Hepatocyte (in vitro differentiated cells): Measurements from ENCODE around the gene HMGCS1. TPM values are rescaled to one million over a fixed set of nuclear protein-coding genes. Genes with fewer than 3 reads are reported as not detected.

Experiments used
- DNase-seq: peaks from one replicate; pipeline ENCODE4 v3.0.0-alpha.2; 2016; ENCODE audit warnings: low spot score
- H2AFZ ChIP-seq: fragments of 200-600 bp; sonication (generic); 2 replicates; pipeline ENCODE4 v1.6.0; 2016; ENCODE audit warnings: antibody characterized with exemption, mild to moderate bottlenecking
- H3K27ac ChIP-seq: fragments of 200-600 bp; sonication (generic); 2 replicates; pipeline ENCODE4 v1.5.1; 2016; ENCODE audit warnings: mild to moderate bottlenecking
- H3K27me3 ChIP-seq: fragments of 200-600 bp; sonication (generic); 2 replicates; pipeline ENCODE4 v1.6.1; 2016
- H3K36me3 ChIP-seq: fragments of 200-600 bp; sonication (generic); replicated peaks from 2 replicates; pipeline ENCODE4 v1.5.1; 2016; ENCODE audit warnings: low read depth; ENCODE audit not compliant: insufficient read depth
- H3K4me1 ChIP-seq: fragments of 200-600 bp; sonication (generic); 2 replicates; pipeline ENCODE4 v1.5.1; 2016; ENCODE audit warnings: mild to moderate bottlenecking, moderate library complexity; ENCODE audit not compliant: insufficient read depth
- H3K4me2 ChIP-seq: fragments of 200-600 bp; sonication (generic); 2 replicates; pipeline ENCODE4 v1.6.0; 2016
- H3K4me3 ChIP-seq: fragments of 200-600 bp; sonication (generic); 2 replicates; pipeline ENCODE4 v1.5.1; 2016; ENCODE audit warnings: mild to moderate bottlenecking
- H3K79me2 ChIP-seq: fragments of 200-600 bp; sonication (generic); 2 replicates; pipeline ENCODE4 v1.6.0; 2017; ENCODE audit warnings: mild to moderate bottlenecking
- H3K9me2 ChIP-seq: fragments of 200-600 bp; sonication (generic); replicated peaks from 2 replicates; pipeline ENCODE4 v1.6.0; 2017; ENCODE audit warnings: mild to moderate bottlenecking; ENCODE audit not compliant: insufficient read depth
- H3K9me3 ChIP-seq: fragments of 200-600 bp; sonication (generic); 2 replicates; pipeline ENCODE4 v1.5.1; 2016; ENCODE audit warnings: low read depth, mild to moderate bottlenecking
- H4K20me1 ChIP-seq: fragments of 200-600 bp; sonication (generic); 2 replicates; pipeline ENCODE4 v1.6.0; 2016; ENCODE audit warnings: mild to moderate bottlenecking; ENCODE audit not compliant: insufficient read depth, poor library complexity, severe bottlenecking
- CTCF ChIP-seq: fragments of 200-600 bp; sonication (generic); IDR thresholded peaks from 2 replicates; pipeline ENCODE4 v1.5.1; 2016; ENCODE audit warnings: antibody characterized with exemption, mild to moderate bottlenecking; ENCODE audit not compliant: poor library complexity
- EZH2 ChIP-seq: fragments of 200-600 bp; sonication (generic); IDR thresholded peaks from 2 replicates; pipeline ENCODE4 v1.6.1; 2016; ENCODE audit warnings: antibody characterized with exemption, mild to moderate bottlenecking, borderline replicate concordance
- EZH2phosphoT487 ChIP-seq: fragments of 200-600 bp; sonication (generic); IDR thresholded peaks from one replicate; pipeline ENCODE4 v1.6.1; 2018; ENCODE audit warnings: antibody characterized with exemption, mild to moderate bottlenecking, low read depth, moderate library complexity; ENCODE audit not compliant: unreplicated experiment, severe bottlenecking
- WGBS: methylation state at CpG from one replicate; pipeline ENCODE4 v1.1.6; 2016; ENCODE audit warnings: low lambda C conversion rate; ENCODE audit errors: missing lambda C conversion rate; 5-methylcytosine and 5-hydroxymethylcytosine counted together
- polyA plus RNA-seq: library from polyadenylated mRNA; unstranded; fragments of >200 nt; fragmentation: Nextera tagmentation; extraction: Ambion mirVana; gene quantifications from 2 replicates; pipeline ENCODE4 v1.2.1, GENCODE V29; 2016
- total RNA-seq: library from RNA; depleted of rRNA; stranded (reverse); fragments of >200 nt; gene quantifications from 2 replicates; pipeline ENCODE4 v1.2.3, GENCODE V29; 2014

HMGCS1 gene
- total and polyA plus RNA-seq, 2 experiments from 2014 or later, result 114 to 333 TPM

GRCh38 chr5:43281840-43282658, 31.2 kb downstream of the HMGCS1 start:
- Histone ChIP-seq H3K9me3 (no peaks in the 10 kb centered on the region), H3K4me1 (no peaks in the 10 kb centered on the region), H3K9me2 (no peaks in the 10 kb centered on the region), H3K27ac (no peak overlapping the region), H3K4me3 (no peak overlapping the region), H3K36me3 (no peaks in the 10 kb centered on the region), H3K27me3 (no peaks in the 10 kb centered on the region), H3K4me2 (no peak overlapping the region), H2AFZ (no peak overlapping the region), H3K79me2 (no peaks in the 10 kb centered on the region), H4K20me1 (no peaks in the 10 kb centered on the region)
- TF ChIP-seq EZH2phosphoT487, result no peak
- no peak for TF ChIP-seq CTCF
- no peak for TF ChIP-seq EZH2
- WGBS, result 76% methylated on average over 7 of the region's 7 CpGs
- no peak for DNase-seq

- no peaks in the 10 kb centered on the region for H4K20me1 ChIP-seq
- no peaks in the 10 kb centered on the region for H3K36me3 ChIP-seq
- no peak for TF ChIP-seq EZH2phosphoT487
- TF ChIP-seq EZH2, result no peak
- TF ChIP-seq CTCF, result no peak
- H3K4me1 ChIP-seq, result peaks cover 2% of the 10 kb centered on the region
- H3K4me2 ChIP-seq, result no peak overlapping the region
- H3K27me3 ChIP-seq, result no peaks in the 10 kb centered on the region
- no peaks in the 10 kb centered on the region for H3K9me3 ChIP-seq
- DNase-seq, result no peak
- H3K27ac ChIP-seq, result no peak overlapping the region
- H3K9me2 ChIP-seq, result no peaks in the 10 kb centered on the region
- no peak overlapping the region for H3K4me3 ChIP-seq
- H2AFZ ChIP-seq, result no peak overlapping the region
- H3K79me2 ChIP-seq, result no peaks in the 10 kb centered on the region
- WGBS, result 92% methylated on average over 12 of the region's 12 CpGs
These were observed 33.5 kb downstream of the HMGCS1 start for GRCh38 chr5:43279548-43280274.

- H3K9me3 ChIP-seq, result no peaks in the 10 kb centered on the region
- no peak overlapping the region for H2AFZ ChIP-seq
These were observed 37.8 kb downstream of the HMGCS1 start for GRCh38 chr5:43275391-43275790.

More at GRCh38 chr5:43275391-43275790, 37.8 kb downstream of the HMGCS1 start:
- H3K9me2 ChIP-seq, result no peaks in the 10 kb centered on the region
- DNase-seq, result no peak
- 76% methylated on average over 4 of the region's 4 CpGs for WGBS
- TF ChIP-seq EZH2phosphoT487, result no peak
- no peak overlapping the region for H3K4me2 ChIP-seq
- H3K27me3 ChIP-seq, result no peaks in the 10 kb centered on the region
- H3K27ac ChIP-seq, result no peak overlapping the region
- peaks cover 4% of the 10 kb centered on the region for H3K4me1 ChIP-seq
- H3K36me3 ChIP-seq, result no peaks in the 10 kb centered on the region
- no peaks in the 10 kb centered on the region for H4K20me1 ChIP-seq
- H3K4me3 ChIP-seq, result no peak overlapping the region
- H3K79me2 ChIP-seq, result no peaks in the 10 kb centered on the region
